Type B pancreatic cell (in vitro differentiated cells): ENCODE data around the gene UBE4A. TPM values are rescaled to one million over a fixed set of nuclear protein-coding genes. Genes with fewer than 3 reads are reported as not detected.

Source experiments
- DNase-seq: peaks from one replicate; pipeline ENCODE4 v3.0.0; 2021; ENCODE audit warnings: mixed read lengths; ENCODE audit not compliant: unreplicated experiment; ENCODE audit errors: extremely low spot score
- H3K27ac Mint-ChIP-seq: 2 replicates; pipeline ENCODE4 v1.8.0; 2021; ENCODE audit warnings: mild to moderate bottlenecking, mixed read lengths
- H3K27me3 Mint-ChIP-seq: 2 replicates; pipeline ENCODE4 v1.8.0; 2021; ENCODE audit warnings: mixed read lengths
- H3K36me3 Mint-ChIP-seq: 2 replicates; pipeline ENCODE4 v1.8.0; 2021; ENCODE audit warnings: mixed read lengths
- H3K4me1 Mint-ChIP-seq: one replicate; pipeline ENCODE4 v1.8.0; 2021; ENCODE audit warnings: mixed read lengths; ENCODE audit not compliant: unreplicated experiment
- H3K4me3 Mint-ChIP-seq: 2 replicates; pipeline ENCODE4 v1.8.0; 2021; ENCODE audit warnings: mild to moderate bottlenecking, mixed read lengths
- H3K9me3 Mint-ChIP-seq: 2 replicates; pipeline ENCODE4 v1.8.0; 2021; ENCODE audit warnings: mixed read lengths
- long read RNA-seq: library from polyadenylated mRNA; unstranded; transcript quantifications from one replicate; pipeline ENCODE4 v2.0.0, GENCODE V29; 2020
- total RNA-seq: library from RNA; stranded (reverse); gene quantifications from 2 replicates; pipeline ENCODE4 v1.2.1, GENCODE V29; 2021; ENCODE audit warnings: low replicate concordance
- TF ChIP-seq, protein P1 (sequence below): fragments of 200-600 bp; sonication (generic); conservative IDR thresholded peaks from 2 replicates; pipeline ENCODE4 v1.5.0; 2021; ENCODE audit warnings: antibody characterized with exemption, mild to moderate bottlenecking

UBE4A gene, protein sequence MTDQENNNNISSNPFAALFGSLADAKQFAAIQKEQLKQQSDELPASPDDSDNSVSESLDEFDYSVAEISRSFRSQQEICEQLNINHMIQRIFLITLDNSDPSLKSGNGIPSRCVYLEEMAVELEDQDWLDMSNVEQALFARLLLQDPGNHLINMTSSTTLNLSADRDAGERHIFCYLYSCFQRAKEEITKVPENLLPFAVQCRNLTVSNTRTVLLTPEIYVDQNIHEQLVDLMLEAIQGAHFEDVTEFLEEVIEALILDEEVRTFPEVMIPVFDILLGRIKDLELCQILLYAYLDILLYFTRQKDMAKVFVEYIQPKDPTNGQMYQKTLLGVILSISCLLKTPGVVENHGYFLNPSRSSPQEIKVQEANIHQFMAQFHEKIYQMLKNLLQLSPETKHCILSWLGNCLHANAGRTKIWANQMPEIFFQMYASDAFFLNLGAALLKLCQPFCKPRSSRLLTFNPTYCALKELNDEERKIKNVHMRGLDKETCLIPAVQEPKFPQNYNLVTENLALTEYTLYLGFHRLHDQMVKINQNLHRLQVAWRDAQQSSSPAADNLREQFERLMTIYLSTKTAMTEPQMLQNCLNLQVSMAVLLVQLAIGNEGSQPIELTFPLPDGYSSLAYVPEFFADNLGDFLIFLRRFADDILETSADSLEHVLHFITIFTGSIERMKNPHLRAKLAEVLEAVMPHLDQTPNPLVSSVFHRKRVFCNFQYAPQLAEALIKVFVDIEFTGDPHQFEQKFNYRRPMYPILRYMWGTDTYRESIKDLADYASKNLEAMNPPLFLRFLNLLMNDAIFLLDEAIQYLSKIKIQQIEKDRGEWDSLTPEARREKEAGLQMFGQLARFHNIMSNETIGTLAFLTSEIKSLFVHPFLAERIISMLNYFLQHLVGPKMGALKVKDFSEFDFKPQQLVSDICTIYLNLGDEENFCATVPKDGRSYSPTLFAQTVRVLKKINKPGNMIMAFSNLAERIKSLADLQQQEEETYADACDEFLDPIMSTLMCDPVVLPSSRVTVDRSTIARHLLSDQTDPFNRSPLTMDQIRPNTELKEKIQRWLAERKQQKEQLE
- 42.5 and 43.6 TPM in 2 replicates for total RNA-seq
- long read RNA-seq, full-length matches to known transcripts = 4 of 88 reads
- long read RNA-seq, partial matches to known transcripts = 54 of 88 reads
- long read RNA-seq, other reads (novel, unspliced or antisense) = 30 of 88 reads

DNA sequence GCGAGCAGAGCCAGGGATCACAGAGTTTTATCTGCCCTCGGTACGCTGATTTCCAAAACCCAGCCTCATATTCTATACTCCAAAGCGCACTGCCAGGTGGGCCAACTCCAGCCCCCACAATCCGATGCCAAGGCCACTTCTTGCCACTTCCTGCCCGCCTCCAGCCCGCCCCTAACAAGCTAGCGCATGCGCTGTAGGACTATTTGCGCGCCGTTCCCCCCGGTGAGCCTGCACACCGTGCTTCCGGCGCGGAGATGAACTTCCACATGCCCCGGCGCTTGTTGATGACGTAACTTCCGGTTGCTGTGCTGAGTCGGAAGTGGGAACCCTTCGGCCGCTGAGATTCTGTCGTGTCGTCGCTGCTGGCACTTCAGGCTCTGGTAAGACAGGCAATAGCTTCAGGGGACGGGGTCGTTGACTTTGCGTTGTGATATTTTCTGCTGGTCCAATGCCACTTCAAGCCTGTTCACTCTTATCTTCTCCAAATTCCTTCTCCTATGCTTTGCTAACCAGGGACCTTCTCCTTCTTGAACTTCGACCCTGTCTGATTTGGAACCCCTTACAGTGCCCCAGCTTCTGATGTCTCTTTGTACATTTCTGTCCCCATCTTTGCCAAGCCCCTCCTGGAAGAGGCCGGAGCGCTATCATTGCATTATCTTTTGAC is at the start of gene UBE4A:
Gene UBE4A (plus strand): TSS at position 306 of the 664 bp plus-strand sequence. CDS start 5,481 bp downstream, outside the sequence.
- Mint-ChIP-seq H3K4me3 (peak within 1 kb of the TSS; percentile 97), H3K4me1 (peaks cover 15% of the 10 kb centered on the region), H3K27me3 (peaks cover 3% of the 10 kb centered on the region), H3K36me3 (no peaks in the 10 kb centered on the region), H3K9me3 (no peaks in the 10 kb centered on the region), H3K27ac (peak within 1 kb of the TSS; percentile 96)
- DNase-seq = peak; percentile 93
- TF ChIP-seq, protein P1, sequence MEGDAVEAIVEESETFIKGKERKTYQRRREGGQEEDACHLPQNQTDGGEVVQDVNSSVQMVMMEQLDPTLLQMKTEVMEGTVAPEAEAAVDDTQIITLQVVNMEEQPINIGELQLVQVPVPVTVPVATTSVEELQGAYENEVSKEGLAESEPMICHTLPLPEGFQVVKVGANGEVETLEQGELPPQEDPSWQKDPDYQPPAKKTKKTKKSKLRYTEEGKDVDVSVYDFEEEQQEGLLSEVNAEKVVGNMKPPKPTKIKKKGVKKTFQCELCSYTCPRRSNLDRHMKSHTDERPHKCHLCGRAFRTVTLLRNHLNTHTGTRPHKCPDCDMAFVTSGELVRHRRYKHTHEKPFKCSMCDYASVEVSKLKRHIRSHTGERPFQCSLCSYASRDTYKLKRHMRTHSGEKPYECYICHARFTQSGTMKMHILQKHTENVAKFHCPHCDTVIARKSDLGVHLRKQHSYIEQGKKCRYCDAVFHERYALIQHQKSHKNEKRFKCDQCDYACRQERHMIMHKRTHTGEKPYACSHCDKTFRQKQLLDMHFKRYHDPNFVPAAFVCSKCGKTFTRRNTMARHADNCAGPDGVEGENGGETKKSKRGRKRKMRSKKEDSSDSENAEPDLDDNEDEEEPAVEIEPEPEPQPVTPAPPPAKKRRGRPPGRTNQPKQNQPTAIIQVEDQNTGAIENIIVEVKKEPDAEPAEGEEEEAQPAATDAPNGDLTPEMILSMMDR = no peak

DNA sequence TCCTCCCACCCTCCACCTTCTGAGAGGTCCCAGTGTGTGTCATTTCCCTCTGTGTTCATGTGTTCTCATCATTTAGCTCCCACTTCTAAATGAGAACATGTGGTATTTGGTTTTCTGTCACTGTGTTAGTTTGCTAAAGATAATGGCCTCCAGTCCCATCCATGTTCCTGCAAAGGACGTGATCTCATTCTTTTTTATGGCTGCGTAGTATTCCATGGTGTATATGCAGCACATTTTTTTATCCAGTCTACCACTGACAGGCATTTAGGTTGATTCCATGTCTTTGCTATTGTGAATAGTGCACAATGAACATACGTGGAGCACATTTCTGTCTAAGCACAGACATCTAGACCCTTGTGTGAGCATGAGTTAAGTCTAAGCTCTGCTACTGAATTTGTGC is 49.1 kb upstream of the UBE4A start:
- peaks cover 6% of the 10 kb centered on the region for H3K4me1 Mint-ChIP-seq
- H3K27ac Mint-ChIP-seq = no peak overlapping the region
- H3K4me3 Mint-ChIP-seq = no peak overlapping the region
- H3K27me3 Mint-ChIP-seq = peaks cover 24% of the 10 kb centered on the region
- H3K36me3 Mint-ChIP-seq = no peaks in the 10 kb centered on the region
- TF ChIP-seq, protein P1 = no peak
- no peaks in the 10 kb centered on the region for H3K9me3 Mint-ChIP-seq
- DNase-seq = no peak

DNA sequence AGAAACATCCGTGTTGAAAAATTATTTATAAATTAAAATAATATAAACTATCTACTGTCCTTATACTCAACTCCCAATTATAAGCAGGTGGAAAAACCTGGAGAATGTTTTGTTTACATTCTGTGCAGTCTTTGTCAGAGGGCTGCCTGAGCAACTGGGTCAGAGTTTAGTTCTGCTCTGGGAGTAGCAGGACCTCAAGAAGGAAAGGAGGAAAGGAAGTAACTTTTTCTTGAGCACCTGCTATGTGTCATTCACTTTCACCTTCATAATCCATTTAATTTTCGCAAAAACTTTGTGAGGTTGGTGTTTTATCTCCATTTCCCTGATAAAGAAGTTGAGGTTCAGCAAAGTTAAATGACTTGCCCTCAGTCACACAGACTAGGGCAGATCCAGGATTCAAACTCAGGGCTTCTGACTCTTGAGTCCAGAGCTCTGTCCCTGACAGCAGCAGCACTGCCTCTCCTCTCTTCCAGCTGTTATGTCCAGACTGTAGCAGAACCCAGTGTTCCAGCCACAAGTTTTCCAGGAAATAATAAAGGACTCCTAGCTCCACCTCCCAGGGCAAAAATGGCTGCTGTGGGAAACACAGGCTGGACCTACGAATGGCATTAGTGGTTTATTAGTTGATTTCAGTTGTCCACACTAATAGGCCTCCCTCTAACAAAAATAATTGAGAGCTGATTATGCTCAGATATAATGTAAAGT is 48.5 kb upstream of the UBE4A start:
- Mint-ChIP-seq H3K27me3 (peaks cover 30% of the 10 kb centered on the region), H3K4me1 (peaks cover 12% of the 10 kb centered on the region), H3K36me3 (no peaks in the 10 kb centered on the region), H3K9me3 (no peaks in the 10 kb centered on the region), H3K27ac (no peak overlapping the region), H3K4me3 (no peak overlapping the region)
- no peak for DNase-seq
- TF ChIP-seq, protein P1 = no peak

DNA sequence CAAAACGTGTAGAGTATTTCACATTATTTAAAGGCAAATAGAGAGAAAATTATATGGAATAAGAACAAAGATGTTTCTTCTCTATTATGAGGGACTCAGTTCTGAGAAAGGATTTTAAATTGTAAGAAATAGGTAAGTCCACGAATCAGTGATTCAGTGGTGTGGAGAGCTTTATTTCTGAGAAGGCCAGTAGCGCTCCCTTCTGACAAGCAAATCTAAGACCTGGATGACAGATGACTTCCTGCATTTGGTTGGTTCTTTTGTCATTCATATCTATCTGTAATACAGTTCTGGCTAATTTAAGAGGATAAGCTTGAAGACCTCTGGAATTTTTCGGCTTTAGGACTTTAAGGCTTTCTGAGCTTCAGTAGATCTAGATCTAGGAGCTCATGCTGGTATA is 47.9 kb upstream of the UBE4A start:
- Mint-ChIP-seq H3K9me3 (no peaks in the 10 kb centered on the region), H3K27ac (no peak overlapping the region), H3K4me1 (peaks cover 18% of the 10 kb centered on the region), H3K4me3 (no peak overlapping the region), H3K36me3 (no peaks in the 10 kb centered on the region), H3K27me3 (peaks cover 36% of the 10 kb centered on the region)
- no peak for DNase-seq
- TF ChIP-seq, protein P1 = no peak
